Caco-2 (cell line): ENCODE data around the gene HLA-F. TPM values are rescaled to one million over a fixed set of nuclear protein-coding genes. Genes with fewer than 3 reads are reported as not detected.

Experiments used
- BruUV-seq: library from RNA; stranded (reverse); fragments of 400-500 nt; replicated peaks from 2 replicates; lab custom pipeline; 2021; lab: Mats Ljungman, UMichigan
- CTCF ChIA-PET: fragments of 300-600 bp; sonication (Branson Sonifier 250); formaldehyde crosslinking; loops from one replicate; lab custom pipeline; 2022; ENCODE audit warnings: antibody characterized with exemption; lab: Charles Lee
- POLR2A ChIA-PET: fragments of 300-600 bp; sonication (Branson Sonifier 250); formaldehyde crosslinking; loops from one replicate; lab custom pipeline; 2022; ENCODE audit warnings: antibody characterized with exemption; lab: Charles Lee
- DNase-seq, 2 experiments: peaks; one replicate each; pipeline versions ENCODE4 v3.0.0 to v3.0.0-alpha.2; 2020 to 2022
- H3K27me3 ChIP-seq: replicated peaks from 2 replicates; pipeline ENCODE4 v1.6.0; 2011; ENCODE audit warnings: low read length; ENCODE audit not compliant: control insufficient read depth, insufficient read depth
- H3K36me3 ChIP-seq: 2 replicates; pipeline ENCODE4 v1.5.1; 2011; ENCODE audit warnings: low read length; ENCODE audit not compliant: control insufficient read depth, insufficient read depth
- H3K4me1 ChIP-seq: fragments of 250-450 bp; sonication (Bioruptor Pico); 2 replicates; pipeline ENCODE4 v1.5.1; 2020; ENCODE audit warnings: mild to moderate bottlenecking
- H3K4me3 ChIP-seq: 2 replicates; pipeline ENCODE4 v1.5.1; 2011; ENCODE audit warnings: low read depth, mild to moderate bottlenecking, control low read depth, low read length
- H3K9me3 ChIP-seq: fragments of 250-450 bp; sonication (Bioruptor Pico); 2 replicates; pipeline ENCODE4 v1.5.1; 2020; ENCODE audit warnings: mild to moderate bottlenecking, moderate library complexity
- H3K27ac Mint-ChIP-seq: one replicate; pipeline ENCODE4 v1.8.0; 2022; ENCODE audit warnings: mixed read lengths; ENCODE audit not compliant: unreplicated experiment
- H3K27me3 Mint-ChIP-seq: one replicate; pipeline ENCODE4 v1.8.0; 2022; ENCODE audit warnings: mixed read lengths; ENCODE audit not compliant: insufficient read depth, unreplicated experiment
- H3K36me3 Mint-ChIP-seq: one replicate; pipeline ENCODE4 v1.8.0; 2022; ENCODE audit warnings: mild to moderate bottlenecking, mixed read lengths; ENCODE audit not compliant: insufficient read depth, unreplicated experiment
- H3K4me1 Mint-ChIP-seq: one replicate; pipeline ENCODE4 v1.8.0; 2022; ENCODE audit warnings: low read depth, mixed read lengths; ENCODE audit not compliant: unreplicated experiment
- H3K4me3 Mint-ChIP-seq: one replicate; pipeline ENCODE4 v1.8.0; 2022; ENCODE audit warnings: mild to moderate bottlenecking, moderate library complexity, mixed read lengths; ENCODE audit not compliant: unreplicated experiment
- H3K9me3 Mint-ChIP-seq: one replicate; pipeline ENCODE4 v1.8.0; 2022; ENCODE audit warnings: mixed read lengths; ENCODE audit not compliant: unreplicated experiment
- CTCF ChIP-seq, 2 experiments: fragments of 200-600 bp in 1 of 2; IDR thresholded peaks; 1 replicate in 1 of 2; 2 replicates in 1 of 2; pipeline versions ENCODE4 v1.5.1 to v1.8.0; 2011 to 2022; ENCODE audit warnings: antibody characterized with exemption in 1 of 2, control low read depth in 1 of 2, inconsistent platforms in 1 of 2, low read depth in 1 of 2, low read length in 1 of 2, mild to moderate bottlenecking in 1 of 2, moderate library complexity in 1 of 2; ENCODE audit not compliant: insufficient read depth in 1 of 2, severe bottlenecking in 1 of 2, unreplicated experiment in 1 of 2
- intact Hi-C: fragments of 100-400 bp; cut with micrococcal nuclease; formaldehyde crosslinking; loops from one replicate; pipeline ENCODE4 v1.10.0; 2022; ENCODE audit not compliant: unreplicated experiment
- total RNA-seq: library from RNA; stranded (reverse); gene quantifications from 2 replicates; pipeline ENCODE4 v1.2.3, GENCODE V29; 2022

Gene HLA-F
- total RNA-seq, 1 experiment from 2014 or later: 4.7 TPM

- Mint-ChIP-seq H3K27me3 (peaks cover 5% of the 10 kb centered on the region), H3K9me3 (no peaks in the 10 kb centered on the region), H3K4me1 (peaks cover 6% of the 10 kb centered on the region), H3K36me3 (no peaks in the 10 kb centered on the region), H3K4me3 (no peak overlapping the region), H3K27ac (no peak overlapping the region)
- H3K36me3 ChIP-seq: no peaks in the 10 kb centered on the region
- intact Hi-C loops: loop anchor here (10.0 kb wide), 1 partner anchor 260 kb away; no protein-coding TSS in a partner anchor
- TF ChIP-seq CTCF (IDR thresholded peaks at IDR 0.05; ENCODE audit: insufficient read depth in 1 of 2, low read depth in 1 of 2, low read length in 1 of 2, severe bottlenecking in 1 of 2, unreplicated experiment in 1 of 2): no peak
- POLR2A ChIA-PET: no interaction called here
- H3K27me3 ChIP-seq: no peaks in the 10 kb centered on the region
- DNase-seq: no peak
- no peak overlapping the region for H3K4me3 ChIP-seq
- no peaks in the 10 kb centered on the region for H3K9me3 ChIP-seq
- CTCF ChIA-PET: interaction anchor here (0.6 kb wide), 1 partner anchor 85 kb away, joined by 7 read pairs; no protein-coding TSS in a partner anchor
- BruUV-seq: no TSS peak
- H3K4me1 ChIP-seq: 0 out of 2 replicates have a peak, but pooled peaks cover 3% of the 10 kb centered on the region
These were observed 21.4 kb downstream of the HLA-F start for GRCh38 chr6:29744621-29745020.

DNA sequence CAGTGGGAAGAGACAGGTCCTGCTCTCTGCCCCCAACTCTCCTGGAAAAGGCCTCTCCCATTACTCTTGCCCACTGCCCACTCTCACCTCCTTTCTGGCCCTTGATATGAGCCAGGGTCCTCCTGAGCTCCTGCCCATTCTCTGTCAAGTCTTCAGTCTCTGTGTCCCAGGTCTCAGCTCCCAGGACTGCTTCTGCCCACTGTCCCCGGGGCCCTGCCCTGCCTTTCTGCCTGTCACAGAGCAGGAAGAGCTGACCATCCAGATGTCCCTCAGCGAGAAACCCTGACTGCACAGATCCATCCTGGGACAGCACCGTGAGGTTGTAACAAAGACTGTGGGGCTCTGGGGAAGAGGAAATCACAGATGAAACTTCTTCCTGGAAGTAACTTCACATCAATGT lies 22.2 kb downstream of the HLA-F start:
- peaks cover 5% of the 10 kb centered on the region for H3K27me3 Mint-ChIP-seq
- no peak for TF ChIP-seq CTCF (IDR thresholded peaks at IDR 0.05; ENCODE audit: insufficient read depth in 1 of 2, low read depth in 1 of 2, low read length in 1 of 2, severe bottlenecking in 1 of 2, unreplicated experiment in 1 of 2)
- no peaks in the 10 kb centered on the region for H3K36me3 Mint-ChIP-seq
- H3K4me3 ChIP-seq: no peak overlapping the region
- no peak overlapping the region for H3K27ac Mint-ChIP-seq
- intact Hi-C loops: loop anchor here (10.0 kb wide), 1 partner anchor 259 kb away; no protein-coding TSS in a partner anchor
- ChIA-PET CTCF (interaction anchor here (0.6 kb wide), 1 partner anchor 85 kb away, joined by 7 read pairs; no protein-coding TSS in a partner anchor), POLR2A (no interaction called here)
- 0 out of 2 replicates have a peak, but pooled peaks cover 5% of the 10 kb centered on the region for H3K4me1 ChIP-seq
- DNase-seq: no peak
- no peaks in the 10 kb centered on the region for H3K9me3 Mint-ChIP-seq
- H3K36me3 ChIP-seq: no peaks in the 10 kb centered on the region
- H3K9me3 ChIP-seq: no peaks in the 10 kb centered on the region
- H3K27me3 ChIP-seq: no peaks in the 10 kb centered on the region
- BruUV-seq: no TSS peak
- peaks cover 6% of the 10 kb centered on the region for H3K4me1 Mint-ChIP-seq
- no peak overlapping the region for H3K4me3 Mint-ChIP-seq

DNA sequence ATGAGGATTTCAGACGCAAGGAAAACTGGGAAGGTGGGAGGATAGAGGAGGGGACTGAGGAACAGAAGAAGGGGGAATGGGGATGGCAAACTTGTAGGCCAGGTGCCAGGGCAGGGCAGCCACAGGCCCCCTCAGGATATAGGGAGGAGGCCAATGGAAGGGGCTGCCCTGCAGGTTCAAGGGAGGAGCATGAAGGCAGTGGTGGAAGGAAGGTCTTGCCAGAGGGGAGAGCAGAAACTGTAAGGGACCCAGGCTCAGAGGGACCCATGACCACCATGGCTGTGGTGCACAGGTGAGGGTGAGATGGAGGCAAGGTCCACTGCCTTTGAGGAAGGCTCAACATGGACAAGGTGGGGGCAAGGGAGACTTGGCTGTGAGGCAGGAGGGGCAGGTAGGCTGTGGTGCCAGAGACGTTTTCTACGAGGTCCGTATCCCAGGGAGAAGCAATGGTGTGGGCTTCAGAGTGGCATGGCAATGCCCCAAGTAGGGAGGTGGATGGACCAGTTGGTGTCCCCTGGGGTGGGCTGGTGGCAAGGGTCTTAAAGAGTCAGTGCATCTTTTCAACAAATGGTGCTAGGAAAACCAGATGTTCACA lies 22.7 kb downstream of the HLA-F start:
- H3K27me3 Mint-ChIP-seq: peaks cover 5% of the 10 kb centered on the region
- ChIA-PET CTCF (no interaction called here), POLR2A (no interaction called here)
- Histone ChIP-seq H3K4me1 (0 out of 2 replicates have a peak, but pooled peaks cover 5% of the 10 kb centered on the region), H3K4me3 (no peak overlapping the region), H3K27me3 (no peaks in the 10 kb centered on the region), H3K9me3 (no peaks in the 10 kb centered on the region), H3K36me3 (no peaks in the 10 kb centered on the region)
- H3K9me3 Mint-ChIP-seq: no peaks in the 10 kb centered on the region
- no peak for TF ChIP-seq CTCF (IDR thresholded peaks at IDR 0.05; ENCODE audit: insufficient read depth in 1 of 2, low read depth in 1 of 2, low read length in 1 of 2, severe bottlenecking in 1 of 2, unreplicated experiment in 1 of 2)
- H3K36me3 Mint-ChIP-seq: no peaks in the 10 kb centered on the region
- peaks cover 6% of the 10 kb centered on the region for H3K4me1 Mint-ChIP-seq
- BruUV-seq: no TSS peak
- intact Hi-C loops: loop anchor here (10.0 kb wide), 1 partner anchor 259 kb away; no protein-coding TSS in a partner anchor
- DNase-seq: no peak
- H3K27ac Mint-ChIP-seq: no peak overlapping the region
- H3K4me3 Mint-ChIP-seq: no peak overlapping the region
